Dermis microvascular lymphatic vessel endothelial cell (primary cell): Measurements from ENCODE around the gene ZFP64. TPM values are rescaled to one million over a fixed set of nuclear protein-coding genes. Genes with fewer than 3 reads are reported as not detected.
"Not testable (repeated sequence)": the region's sequence is repeated elsewhere in the genome, so short reads cannot be mapped to it uniquely, and the experiment has no call there.

Source experiments
- DNase-seq, 2 donors: peaks; one replicate each; pipeline versions ENCODE4 v3.0.0 to v3.0.0-alpha.2; 2010; ENCODE audit warnings: low read depth in 2 of 2
- total RNA-seq: library from RNA; depleted of rRNA; stranded (reverse); fragments of >200 nt; gene quantifications from 2 replicates; pipeline ENCODE4 v1.2.1, GENCODE V29; 2014

ZFP64 gene
- total RNA-seq, 1 donor from 2014 or later, result 31.2 TPM

DNA sequence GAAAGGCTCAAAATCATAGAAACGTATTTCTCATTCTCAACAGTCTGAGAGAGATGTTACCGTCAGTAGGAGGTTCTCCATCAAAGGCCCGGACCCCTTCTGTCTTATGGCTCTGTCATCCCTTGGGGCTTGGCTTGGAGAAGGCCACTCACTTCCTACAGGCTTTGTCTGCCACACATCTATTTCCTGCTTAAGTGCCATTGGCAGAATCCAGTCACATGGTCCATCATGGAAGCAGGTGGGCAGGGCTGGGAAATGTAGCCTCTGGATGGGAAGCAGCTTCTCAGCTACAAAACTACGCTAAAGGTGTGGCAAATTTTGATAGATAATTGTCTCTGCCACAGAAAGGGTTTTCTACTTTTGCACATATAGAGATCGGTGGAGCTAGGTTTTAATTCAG, 12.6 kb upstream of the ZFP64 start:
- no peak for DNase-seq

DNA sequence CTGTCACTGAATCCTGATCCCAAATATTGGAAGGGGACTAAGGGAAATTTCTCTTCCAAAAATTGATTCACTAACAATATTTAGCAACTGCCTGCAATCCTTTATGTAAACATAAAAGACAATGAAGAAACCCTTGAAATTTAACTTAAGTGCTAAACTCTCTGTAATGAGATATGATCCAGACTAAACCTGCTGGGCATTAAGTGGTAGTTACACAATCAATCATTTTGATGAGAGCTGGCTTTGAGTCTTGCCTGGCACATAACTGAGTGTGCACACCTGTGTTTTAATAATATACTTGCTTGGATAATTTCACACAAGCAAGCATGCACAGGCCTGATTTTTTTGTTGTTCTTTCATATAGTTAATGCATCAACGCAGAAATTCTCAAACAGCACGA, 9.8 kb upstream of the ZFP64 start:
- no peak for DNase-seq

DNA sequence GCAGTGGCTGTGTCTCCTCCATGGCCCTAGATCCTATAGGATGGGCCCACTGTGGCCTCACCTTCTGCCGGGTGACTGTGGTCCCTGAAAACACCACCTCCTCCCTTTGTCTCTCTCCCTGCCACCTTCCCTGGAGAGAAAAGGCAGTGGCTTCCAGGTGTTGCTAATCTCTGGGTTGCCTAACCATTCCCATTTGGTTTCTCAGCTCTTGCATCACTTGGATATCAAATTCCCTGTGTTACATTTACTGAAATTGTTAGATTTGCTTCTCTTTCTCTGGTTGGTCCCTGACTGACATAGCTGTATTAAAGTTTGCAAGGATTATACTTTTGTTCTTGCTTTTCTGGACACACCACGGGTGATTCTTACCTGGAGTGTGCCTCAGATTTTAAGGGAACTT, 9.3 kb upstream of the ZFP64 start:
- DNase-seq, result no peak

DNA sequence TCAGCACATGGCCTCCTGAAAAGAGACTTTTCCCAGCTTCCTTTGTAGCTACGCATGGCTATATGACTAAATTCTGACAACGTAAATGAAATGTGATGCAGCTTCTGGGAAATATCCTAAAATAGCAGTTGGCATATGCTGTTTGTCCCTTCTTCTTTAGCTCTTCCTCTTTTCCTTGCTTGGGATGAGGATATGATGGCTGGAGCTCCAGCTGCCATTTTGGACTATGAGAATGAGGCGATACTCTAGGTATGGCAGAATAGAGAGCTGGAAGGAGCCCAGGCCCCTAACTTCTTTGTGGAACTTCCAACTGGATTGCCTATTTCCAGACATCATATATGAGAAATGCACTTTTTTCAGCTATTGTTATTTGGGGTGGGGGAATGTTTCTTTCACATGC, 5.3 kb upstream of the ZFP64 start:
- DNase-seq, result no peak

DNA sequence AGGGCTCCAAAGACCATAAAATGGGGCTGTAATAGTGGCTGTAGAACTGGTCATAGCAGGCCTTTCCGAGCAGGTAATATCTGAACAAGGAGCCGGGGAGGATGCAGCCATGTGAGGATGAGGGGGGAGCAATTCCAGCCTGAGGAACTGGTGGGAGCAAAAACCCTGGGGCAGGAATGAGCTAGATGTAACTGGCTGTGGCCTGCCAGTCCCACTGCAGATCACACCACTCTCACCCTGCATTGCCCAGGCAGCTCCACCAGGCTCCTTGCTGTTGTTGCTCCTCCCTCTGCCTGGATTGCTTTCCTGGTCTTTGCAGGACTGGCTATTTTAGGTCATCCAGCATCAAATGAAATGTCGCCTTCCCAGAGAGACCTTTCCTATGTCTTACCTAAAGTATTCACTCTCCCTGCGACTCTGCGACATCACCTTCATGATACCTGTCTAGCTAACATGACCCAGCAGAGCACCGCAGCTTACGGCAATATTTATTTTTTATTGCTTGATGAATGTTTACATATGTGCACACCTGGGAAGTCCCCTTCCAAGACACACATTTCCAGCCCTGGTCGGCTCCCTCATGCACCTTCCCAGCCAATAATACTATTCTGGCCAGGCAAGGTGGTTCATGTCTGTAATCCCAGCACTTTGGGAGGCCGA, 2.4 kb upstream of the ZFP64 start:
- DNase-seq, result no peak

DNA sequence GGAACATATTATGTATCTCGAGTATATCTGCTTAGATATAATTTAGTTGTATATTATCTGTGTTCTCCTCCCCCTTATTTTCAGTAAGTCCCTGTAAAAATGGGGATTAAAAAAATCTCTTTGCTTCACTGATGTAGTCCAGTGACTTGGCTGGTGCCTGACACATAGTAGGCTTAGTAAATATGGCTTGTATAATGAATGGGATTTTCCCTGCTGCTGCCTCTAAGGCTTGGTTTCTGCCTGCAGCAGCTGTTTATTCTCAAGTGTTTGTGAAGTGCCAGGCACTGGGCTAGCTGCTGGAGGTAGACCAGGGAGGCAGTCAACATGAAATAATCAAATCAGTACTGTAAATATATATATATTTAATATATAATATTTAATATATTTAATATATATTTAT, 1.6 kb upstream of the ZFP64 start:
- DNase-seq, result no peak

DNA sequence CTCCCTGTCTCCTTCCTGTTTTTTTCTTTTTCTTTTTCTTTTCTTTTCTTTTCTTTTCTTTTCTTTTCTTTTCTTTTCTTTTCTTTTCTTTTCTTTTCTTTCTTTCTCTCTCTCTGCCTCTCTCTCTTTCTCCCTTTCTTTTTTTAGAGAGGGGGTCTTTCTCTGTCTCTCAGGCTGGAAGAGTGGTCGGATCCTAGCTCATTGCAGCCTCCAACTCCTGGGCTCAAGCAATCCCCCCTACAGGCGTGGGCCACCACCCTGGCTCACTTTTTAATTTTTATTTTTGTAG, 1.1 kb upstream of the ZFP64 start:
- not testable (repeated sequence) for DNase-seq

DNA sequence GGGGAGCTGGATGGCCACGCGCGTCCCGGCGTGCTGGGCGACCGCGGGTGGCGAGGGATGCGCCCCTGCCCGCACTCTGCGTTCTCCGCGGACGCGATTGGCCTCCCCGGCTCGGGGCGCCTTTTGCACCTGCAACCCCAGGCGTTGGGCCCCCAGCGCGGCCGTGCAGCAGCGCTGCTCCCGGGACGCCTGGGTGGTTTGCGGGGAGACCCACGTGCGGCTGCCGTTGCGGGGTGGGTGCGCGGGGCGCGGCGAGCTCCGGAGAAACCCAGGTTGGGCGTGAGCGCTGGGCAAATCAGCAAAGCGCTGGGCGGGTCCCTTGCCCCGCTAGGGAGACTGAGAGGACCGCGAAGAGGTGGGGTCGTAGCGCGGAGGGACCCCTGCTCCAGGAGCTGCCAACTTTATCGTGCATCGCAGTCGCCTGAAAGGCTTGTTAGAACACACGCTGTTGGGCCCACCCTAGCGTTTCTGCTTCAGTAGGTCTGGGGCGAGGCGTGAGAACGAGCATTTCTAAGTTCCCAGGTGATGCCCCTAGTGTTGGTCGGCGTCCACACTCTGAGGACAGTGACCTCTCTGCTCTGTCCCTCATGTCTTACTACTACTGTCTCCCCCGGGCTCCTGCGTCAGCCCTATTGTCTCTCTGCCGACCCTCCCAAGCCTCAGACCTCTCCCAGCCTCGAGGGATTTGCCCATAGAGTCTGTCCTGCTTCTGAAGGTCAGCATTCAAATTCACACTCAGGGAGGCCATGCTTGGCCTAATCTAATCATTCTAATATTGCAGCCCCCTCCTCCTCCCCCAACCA, 538 bp upstream of the ZFP64 start:
- peak in 1 of 2 donors; percentile 32 for DNase-seq

DNA sequence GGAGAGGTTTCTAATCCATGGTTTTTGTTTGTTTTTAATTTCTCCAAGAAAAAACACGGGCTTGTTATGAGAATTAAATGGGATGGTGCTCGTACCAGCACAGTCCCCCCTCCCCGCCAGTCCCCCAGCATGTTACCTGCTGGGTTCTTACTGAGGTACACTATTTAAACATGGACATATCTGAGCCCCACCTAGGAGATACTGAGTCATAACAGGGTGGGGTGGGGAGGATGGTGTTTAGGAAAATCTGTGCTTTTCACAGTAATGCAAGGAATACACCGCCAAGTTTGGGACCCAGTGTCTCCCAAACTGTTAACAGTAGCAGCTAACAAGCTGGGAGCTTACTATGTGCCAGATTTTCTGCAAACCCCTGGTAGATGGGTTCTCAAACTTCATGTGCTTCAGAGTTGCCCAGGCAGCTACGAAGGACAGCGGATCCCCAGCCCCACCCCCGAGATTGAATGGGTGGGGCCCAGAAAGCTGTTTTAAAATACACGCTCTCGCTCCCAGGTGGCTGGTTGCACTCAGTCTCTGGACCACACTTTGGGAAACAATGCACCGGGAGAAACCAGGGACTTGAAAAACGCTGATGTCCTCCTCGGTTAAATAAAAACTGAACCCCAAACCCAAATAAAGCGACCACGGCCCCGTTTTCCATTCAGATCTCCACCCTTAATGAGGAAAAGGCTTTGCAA, 995 bp downstream of the ZFP64 start:
- DNase-seq, result peak in 1 of 2 donors; percentile 30

DNA sequence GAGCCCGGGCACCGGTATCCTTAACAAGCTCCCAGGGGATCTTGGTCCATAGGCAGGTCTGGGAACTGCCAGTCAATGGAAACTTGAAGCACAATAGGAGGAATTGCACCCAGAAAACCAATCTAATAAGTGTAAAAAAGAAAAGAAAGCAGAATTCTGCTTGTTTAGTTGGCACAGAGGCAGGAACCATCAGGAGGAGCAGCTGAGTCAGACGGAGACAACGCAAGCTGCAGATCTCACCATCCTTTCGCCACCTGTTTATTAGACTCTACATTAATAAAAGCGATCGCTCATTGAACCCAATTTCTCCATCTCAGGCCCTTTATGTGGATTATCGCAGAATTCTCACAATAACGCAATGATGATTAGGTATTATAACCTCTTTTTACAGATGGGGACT, 9.8 kb downstream of the ZFP64 start:
- no peak for DNase-seq

DNA sequence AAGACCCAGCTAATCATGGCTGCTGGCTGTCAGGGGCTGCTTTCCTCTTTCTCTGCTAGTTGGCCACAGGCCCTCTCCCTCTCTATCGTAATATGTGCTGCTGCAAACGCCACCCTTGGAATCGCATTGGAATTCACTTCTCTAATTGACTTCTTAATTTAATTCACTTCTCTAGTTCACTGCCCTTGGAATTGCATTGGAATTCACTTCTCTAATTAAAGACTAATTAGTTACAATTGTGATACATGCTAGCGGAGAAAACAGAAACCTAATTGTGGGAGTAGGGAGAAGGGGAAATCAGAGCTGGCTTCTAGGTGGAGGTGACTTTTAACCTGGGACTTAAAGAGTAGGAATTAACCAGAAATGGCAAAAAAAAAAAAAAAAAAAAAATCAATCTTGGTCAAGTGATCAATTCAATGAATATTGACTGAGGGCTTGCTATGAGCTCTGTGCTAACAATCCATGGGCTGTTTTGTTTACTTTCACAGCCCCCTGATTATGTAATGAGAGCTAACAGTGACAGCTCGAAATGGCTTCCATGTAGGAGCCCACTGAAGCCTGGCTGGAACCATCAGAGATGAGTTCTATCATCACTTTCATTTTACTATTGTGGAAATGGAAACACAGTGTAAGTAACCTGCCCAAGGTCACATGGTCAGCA, 11.3 kb downstream of the ZFP64 start:
- DNase-seq, result no peak

DNA sequence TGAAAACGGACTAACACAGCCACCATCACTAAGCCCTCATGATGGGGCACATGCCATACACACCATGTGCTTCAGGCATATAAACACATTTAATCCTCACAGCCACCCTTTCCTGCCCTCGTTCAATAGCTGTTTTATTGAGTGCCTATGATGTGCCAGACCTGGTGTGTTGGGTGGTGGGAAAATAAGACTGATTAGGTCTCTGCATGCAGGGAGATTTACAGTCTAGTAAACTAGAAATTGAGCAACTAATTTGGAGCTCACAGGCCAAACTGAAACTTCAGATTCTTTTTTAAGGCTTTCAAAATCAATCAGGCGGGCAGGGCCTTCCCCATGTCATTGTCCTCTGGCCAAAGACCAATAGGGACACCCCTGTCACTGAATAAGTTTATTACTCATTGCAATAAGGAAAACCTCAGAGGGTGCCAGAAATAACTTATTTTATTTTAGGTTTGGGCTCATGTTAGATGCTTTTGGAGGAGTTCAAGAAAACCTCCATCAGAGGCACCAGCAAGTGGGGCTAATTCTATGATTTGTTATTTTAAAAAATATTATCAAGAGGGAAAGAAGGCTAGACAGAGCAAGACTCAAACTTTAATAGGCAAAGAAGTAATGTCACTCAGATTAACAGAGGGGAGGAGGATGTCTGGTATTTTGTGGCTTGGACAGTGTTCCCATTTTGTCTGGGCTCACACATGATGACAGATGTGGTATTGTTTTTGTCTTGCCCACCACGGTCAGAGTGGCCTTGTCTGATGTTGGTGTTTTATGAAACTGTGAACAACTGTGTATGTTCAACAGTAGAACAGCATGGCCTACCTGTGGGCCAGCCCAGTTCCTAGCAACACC, 12.0 kb downstream of the ZFP64 start:
- DNase-seq, result no peak

DNA sequence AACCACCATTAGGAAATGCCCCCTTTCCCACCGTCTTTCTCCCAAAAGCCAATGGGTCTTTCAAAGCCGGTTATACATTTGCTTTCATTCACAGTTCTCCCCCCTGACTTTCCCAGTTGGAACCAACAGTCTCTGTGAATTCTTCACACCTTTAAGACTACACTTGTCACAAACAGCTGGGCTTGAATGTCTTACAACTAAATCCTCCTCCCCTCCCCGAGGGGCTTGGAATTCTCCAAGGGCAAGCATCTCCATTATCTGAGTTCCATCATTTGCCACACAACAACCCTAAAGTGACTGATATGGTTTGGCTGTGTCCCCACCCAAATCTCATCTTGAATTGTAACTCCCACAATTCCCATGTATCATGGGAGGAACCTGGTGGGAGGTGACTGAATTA, 12.9 kb downstream of the ZFP64 start:
- no peak for DNase-seq

DNA sequence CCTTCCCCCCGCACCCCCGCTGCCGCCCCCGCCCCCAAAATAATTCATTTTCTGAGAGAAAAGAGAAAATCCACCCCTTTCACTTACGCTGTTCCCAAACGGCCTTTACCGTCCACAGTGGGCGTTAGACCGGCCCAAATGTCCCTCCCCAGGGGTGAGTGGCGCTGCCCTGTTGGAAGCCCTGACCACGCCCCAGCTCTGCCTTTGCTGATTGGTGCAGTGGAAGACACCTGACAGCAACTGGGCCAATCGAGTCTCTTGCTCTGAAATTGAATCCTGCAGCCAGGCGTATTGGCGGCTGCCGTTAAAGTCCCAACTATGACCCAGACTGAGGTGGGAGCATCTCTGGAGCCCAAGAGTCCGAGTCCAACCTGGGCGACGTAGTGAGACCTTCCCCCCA, 15.7 kb downstream of the ZFP64 start:
- no peak for DNase-seq

DNA sequence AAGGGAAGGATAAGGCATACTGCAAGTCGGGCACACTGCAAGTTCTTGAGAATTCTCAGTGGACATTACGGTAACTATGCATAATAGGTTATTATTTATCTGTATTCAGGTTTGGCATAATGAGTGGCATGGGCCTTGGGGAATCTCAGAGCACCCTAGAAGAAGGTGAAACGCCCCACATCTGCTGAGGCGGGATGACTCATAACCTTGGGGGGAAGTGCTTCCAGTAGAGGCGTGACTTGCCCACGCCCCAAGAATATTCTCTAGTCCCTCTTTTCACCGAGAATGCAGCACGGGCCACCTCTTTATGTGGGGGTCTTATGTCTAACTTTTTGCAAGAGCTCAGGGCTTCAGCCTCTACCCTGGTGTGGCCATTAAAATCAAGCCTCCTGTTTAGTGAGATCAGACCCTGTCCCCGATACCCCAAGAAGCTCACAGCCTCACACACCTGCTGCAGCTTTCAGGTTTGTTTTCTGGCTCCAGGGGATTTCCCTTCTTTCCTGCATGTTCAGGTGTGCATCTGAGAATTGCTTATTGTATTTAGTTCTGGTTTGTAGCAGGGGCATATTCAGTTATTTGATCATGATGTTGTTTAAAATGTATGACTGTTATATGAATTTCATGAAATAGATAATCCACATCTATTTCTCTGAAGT, 19.1 kb downstream of the ZFP64 start:
- no peak for DNase-seq

DNA sequence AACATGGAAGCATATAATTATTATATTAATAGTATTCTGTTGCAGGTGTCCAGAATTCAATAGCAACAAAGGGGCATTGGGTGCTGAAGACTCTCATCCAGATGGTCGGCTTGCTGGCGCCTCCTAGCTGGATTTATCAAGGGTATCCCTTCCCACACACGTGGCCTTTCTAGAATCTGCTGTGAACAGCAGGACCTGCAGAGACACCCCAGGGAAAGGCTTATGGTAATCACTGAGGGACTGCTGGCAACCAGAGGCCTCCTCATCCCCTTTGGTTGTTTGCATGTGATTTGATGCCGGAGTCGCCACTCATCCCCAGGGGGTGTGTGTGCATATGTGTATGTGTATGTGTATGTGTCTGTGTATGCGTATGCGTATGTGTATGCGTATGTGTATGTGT, 20.6 kb downstream of the ZFP64 start:
- DNase-seq, result no peak

DNA sequence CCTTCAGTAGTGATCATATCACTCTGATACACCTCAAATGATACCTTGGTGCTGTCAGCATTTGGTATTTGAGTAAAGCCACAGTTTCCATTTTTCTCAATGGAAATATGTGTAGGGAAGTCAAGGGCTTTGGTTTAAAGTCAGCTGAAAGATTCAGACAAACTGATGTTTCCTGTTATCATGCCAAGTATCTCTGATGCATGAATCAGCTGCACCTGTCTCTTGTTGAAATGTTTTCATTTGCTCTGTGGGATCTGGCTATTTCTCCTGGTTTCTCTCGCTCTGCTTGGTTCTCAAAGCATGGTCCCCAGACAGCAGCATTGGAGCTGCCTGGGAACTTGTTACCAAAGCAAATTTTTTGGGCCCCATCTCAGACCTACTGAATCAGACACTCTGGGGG, 23.5 kb downstream of the ZFP64 start:
- DNase-seq, result peak; percentile 54 to 62

DNA sequence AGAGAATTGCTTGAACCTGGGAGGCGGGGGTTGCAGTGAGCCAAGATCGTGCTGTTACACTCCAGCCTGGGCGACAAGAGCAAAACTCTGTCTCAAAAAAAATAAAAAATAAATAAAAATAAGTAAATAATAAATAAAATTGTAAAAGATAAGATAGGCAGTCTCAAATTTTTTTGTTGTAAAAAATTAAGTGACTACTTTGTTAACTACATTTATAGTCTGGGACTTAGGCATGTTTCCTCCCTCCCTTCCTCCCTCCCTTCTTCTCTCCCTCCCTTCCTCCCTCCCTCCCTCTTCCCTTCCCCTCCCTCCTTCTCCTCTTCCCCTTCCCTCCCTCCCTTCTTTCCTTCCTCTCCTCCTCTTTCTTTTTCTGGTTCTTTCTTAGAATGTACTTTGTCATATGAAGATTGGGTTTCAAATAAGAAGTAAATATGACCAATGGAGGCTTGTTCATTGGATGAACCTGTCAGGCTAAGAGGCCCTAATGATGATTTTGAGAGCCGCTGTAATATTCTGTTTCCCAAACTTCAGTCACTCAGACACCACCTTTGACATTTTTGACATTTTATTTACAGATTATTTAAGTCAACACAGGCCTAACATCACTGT, 24.2 kb downstream of the ZFP64 start:
- no peak for DNase-seq

DNA sequence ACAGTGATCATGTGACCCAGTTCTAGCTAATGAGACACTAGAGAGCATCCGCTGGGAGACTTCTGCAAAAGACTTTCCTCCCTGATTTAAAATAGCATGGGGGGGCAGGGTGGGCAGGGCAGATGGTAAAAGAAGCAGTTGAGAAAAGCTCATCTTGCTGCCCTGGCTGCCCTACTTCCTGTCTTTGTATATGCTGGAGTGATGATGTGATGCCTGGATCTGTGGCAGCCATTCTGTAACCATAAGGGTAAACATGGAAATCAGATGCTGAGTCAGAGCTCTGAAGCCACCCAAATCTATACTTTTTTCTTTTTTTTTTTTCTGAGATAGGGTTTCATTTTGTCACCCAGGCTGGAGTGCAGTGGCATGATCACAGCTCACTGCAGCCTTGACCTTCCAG, 25.4 kb downstream of the ZFP64 start:
- DNase-seq, result no peak

DNA sequence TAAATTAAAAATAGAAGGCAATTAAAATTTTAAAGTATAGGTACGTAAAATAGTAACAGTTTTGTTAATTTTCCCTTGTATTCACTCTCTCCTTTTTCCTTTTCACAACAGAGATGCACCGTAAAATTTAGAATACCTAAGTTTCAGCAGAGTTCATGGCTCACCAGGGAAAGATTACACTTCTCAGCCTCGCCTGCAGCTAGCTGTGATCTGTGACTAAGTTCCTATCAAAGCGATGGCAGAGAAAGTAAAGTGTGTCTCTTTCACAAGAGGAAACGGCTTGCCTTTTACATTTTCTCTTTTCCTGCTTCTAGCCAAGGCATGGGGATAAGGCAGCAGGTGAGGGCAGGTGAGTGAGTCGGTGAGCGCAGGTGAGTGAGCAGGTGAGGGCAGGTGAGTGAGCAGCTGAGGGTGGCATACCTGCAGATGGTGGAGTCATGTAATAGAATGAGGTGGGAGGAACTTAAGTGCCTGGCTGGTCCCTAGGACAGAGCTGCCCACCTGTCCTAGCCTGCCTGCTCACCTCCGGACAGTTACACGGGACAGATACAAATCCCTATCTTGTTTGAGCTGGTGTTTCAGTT, 30.9 kb downstream of the ZFP64 start:
- no peak for DNase-seq
